Fibroblast of skin of back (primary cell): ENCODE measurements around the gene SQSTM1.

Source experiments
- DNase-seq: peaks from one replicate; pipeline ENCODE4 v3.0.0-alpha.2; 2013

SQSTM1 gene

DNA sequence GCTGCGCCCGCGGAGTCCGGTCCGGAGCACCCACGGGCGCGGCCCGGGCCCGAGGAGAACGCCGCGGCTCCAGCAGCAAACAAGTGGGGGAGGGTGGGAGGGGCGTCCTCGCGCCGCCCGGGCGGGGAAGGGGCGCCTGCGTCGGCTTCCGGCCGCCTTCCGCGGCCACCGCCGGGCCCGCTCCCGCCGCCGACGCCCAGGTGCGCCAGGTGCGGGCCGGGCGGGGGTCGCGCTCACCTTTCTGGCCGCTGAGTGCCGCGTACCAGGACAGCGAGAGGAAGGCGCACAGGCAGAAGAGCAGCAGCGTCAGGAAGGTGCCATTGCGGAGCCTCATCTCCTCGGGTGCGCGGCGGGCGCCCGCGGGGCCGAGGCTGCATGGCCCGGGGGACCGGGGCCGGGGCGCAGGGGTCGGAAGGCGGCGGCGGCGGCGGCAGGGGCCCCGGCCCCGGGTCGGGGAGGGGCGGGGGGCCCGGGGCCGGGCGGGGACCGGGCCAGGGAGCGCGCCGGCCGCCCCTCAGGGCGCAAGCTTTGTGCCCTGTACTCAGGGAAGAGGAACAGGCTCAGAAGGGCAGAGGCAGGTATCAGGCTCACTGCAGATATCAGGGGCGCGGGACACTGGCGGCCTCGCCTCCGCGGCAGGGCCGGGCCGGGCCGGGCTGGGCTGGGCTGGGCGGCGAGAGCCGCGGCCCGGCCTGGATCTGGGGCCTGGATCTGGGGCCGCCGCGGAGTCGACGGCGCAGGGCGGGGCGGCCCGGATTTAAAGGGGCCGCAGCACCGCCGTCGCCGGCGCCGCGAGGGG is 14.3 kb upstream of the SQSTM1 start, which contains the start of gene MGAT4B:
TSS of gene MGAT4B (minus strand) at position 617 of the 799 bp plus-strand sequence. CDS start at position 334, 283 bp downstream.
- DNase-seq, result peak; percentile 81

DNA sequence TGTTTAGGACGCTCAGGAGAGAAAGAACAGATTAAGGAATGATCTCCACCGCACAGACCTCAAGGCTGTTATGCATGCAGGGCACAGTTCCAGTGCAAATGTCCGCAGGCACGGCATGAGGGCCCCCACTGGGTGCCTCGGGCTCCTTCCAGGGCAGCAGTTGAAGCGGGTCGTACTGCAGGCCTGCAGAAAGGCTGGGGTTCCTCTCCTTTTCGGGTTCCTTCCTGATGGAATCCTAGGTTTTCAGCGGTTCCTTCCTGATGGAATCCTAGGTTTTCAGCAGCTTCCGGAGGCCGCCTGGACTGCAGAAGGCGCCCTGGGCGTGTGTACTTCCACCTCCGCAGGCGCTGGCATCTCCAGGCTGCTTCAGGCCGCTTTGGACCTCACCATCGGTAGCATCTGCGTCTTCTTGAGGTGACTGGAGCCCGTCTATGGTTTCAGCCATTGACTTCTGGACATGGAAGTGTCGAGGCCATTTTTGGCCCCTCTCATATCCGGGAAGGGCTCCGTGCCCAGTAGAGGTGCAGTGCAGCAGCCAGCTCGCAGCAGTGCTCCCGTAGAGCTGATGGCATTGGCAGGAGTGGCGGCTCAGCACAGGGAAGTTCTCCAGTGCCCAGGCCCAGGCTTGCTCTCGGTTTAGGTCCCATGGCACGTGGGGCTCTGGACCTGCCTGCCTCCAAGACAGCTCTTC is 8.4 kb upstream of the SQSTM1 start:
- no peak for DNase-seq

DNA sequence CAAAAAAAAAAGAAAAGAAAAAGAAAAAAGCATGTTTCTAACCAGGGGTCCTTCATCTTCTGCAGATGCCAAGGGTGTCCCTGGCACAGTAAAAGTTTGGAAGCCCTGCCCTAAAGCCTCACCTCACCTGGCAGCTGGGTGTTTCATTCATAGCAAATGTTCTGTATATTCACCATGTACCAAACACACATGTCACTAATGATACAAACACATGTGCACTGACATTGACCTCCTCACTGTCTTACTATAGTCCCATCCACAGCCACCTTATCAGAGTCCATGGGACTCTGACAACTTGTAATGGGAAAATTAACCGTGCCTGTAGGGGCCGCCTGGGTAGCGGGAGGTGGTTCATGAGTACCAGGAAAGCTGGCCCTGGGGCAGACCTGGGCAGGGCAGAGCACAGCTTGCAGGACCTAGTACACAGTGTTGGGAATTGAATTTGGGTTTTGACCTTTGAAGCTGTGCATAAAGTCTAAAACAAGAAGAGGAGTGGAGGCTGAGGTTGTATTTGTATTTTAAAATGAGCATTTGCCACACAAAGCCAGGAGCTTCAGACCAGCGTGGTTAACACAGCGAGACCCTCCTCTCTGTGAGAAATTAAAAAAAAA is 7.6 kb upstream of the SQSTM1 start:
- DNase-seq, result no peak

DNA sequence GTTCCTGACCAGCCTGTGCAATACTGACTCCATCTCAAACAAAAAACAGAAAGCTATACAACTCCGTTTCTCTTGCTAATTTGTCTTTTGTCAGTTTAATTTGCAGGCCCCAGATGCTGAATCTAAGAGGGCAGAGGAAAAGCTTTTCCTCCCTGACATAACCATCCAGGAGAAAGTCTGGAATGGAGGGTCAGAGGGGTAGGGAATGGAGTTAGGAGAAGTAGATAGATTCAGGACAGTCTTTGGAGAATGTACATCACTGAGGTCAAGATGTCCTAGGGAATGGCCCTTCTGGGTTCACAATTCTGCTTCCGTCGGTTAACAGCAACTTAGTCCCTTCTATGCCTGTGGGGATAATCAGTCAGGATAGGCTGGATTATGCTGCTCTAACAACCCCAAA is 6.6 kb upstream of the SQSTM1 start:
- no peak for DNase-seq

DNA sequence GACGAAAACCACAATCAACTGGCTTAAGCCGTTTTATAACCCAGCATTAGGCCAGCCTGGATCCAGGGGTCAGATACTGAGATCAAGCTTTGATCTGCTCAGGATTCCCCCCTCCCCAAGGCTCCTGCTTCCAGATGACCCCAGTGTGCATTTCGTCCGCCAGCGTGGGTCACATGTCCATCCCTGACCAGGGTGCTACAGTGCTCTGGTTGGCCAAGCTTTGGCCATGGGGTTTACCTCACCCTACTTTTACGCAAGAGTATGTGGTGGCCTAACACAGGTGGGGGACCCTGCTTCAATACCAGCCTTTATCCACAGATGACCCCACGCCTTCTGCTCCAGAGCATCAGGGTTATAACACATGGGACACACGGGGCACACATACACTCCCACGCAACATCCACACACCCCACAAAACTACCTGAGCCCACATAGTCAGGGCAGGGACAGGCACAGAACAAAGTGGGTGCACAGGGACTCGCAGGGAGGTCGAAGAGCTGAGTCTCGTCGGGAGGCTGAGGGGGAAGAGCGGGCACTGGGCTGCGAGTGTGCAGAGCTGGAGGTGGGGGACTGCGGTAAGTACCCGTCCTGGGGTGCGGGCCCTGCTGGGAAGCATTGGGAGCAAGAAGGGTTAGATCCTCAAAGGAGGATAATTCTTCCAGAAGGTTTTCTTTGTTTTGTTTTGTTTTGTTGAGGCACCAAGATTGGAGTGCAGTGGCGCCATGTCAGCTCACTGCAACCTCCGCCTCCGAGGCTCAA is 5.0 kb upstream of the SQSTM1 start:
- DNase-seq, result no peak

DNA sequence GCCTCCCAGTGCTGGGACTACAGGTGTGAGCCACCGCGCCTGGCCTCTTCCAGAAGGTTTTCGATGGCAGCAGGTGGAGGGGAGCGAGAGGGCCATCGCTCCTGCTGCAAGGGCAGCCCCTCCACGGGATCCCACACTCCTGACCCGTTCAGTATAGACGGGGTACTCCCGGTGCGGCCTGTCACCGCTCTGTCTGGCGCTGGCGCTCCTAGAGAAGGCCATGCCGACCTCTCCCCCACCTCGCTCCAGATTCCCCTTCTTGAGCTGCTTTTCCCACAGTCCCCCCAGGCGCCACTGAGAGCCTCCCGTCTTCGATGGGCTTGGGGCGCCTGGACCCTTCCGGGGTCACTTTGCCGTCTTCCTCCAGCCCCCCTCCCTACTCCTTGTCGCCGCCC is 4.3 kb upstream of the SQSTM1 start:
- no peak for DNase-seq

DNA sequence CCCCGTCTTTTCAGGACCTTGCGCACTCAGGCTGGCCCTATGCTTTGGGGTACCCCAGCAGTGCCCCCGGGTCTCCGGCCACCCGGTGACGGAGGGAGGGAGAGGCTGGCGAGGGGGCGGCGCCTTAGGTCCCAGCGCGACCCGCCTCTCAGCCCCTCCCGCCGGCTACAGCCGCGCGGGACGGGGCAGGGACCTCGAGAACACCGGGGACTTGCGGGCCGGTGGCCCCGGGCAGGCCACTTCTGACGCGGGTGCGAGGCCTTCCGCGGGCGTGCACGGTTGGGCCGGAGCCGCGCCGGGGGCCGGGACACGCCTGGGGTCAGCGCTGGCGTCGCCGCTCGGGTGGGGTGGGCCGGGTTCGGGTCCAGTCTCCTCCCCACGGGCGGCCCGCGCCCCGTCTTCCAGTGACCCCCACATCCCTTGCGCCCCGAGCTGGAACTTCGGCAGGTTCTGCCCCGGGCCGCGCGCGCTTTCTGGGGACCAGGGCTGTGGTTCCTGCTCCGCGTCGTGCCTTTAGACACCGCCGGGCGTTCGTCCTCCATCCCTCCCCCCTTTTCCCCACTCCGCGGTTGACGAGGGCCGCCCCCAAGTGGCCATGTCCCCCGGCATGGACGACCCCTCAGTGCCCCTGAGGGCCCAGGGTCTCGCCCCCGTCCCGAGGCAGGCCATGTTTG is 3.8 kb upstream of the SQSTM1 start:
- DNase-seq, result no peak

DNA sequence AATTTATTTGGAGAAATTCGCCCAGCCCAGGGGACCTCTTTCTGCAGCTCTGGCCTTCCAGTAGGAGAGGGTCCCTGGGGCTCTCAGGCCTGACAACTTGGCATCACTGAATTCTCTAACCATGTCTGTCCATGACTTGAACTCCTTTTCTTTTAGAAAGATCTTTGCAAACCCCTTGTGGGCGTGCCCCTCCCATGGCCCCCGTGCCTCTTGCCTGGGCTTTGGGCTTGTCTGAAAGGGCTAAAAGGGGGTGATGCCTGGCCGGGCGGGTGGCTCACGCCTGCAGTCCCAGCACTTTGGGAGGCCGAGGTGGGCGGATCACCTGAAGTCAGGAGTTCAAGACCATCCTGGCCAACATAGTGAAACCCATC is 3.2 kb upstream of the SQSTM1 start:
- no peak for DNase-seq

DNA sequence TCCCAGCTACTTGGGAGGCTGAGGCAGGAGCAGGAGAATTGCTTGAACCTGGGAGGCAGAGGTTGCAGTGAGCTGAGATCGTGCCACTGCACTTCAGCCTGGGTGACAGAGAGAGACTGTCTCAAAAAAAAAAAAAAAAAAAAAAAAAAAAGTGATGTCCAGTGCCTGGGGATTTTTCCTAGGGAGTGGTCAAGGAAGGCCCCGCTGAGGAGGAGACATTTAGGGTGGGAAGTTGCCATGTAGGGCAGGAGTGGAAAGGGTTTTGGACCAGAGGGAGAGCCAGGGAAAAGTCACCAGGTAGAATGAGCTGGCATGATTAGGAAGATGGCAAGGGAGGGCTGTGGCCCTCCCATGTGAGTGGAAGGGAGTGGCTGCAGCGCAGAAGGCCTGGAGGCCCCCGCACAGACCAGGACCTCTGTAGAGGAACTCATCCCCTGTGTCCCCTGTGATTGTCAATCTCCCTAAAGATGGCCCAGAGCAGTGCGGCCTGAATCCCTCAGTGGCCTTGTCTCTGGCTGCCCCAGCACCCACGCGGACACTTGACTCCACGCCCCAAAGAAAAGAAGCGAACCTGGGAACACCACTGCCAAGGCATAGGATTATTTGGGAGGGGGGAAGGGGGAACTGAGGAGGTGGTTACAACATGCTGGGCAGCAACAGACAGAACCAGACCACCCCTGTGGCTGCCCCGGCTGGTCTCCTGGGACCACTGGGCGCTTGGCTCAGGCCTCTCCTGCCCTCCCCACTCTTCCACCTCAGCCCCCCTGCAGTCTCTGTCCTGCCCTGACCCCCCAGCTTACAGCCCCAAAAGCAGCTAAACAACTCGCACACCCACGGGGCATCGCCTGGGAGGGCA is 2.6 kb upstream of the SQSTM1 start:
- no peak for DNase-seq

DNA sequence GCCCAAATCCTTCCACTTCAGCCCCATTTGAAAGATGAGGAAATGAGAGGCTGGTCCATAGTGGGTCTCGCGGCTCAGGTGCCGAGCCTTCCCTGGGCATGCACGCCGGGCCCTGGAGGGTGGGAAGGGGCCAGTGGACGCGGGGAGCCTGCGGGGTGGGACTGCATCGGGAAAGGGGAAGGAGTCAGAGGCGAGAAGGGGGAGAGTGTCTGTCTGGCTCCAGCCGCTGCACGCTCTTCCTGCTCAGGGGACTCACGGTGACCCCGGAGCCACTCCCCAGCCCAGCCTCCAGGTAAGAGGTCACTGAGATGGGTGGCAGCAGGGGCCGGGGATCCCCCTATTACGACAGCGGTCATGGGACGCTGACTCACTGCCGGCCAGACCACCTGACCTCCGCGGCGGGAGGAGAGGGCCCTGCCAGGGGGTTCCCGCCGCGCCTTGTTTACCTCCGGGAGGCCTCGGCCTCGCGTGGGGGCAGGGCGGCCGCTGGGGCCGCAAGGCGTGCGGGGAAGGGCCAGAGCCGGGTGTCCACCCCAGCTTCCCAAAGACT is 1.9 kb upstream of the SQSTM1 start:
- DNase-seq, result peak; percentile 86

DNA sequence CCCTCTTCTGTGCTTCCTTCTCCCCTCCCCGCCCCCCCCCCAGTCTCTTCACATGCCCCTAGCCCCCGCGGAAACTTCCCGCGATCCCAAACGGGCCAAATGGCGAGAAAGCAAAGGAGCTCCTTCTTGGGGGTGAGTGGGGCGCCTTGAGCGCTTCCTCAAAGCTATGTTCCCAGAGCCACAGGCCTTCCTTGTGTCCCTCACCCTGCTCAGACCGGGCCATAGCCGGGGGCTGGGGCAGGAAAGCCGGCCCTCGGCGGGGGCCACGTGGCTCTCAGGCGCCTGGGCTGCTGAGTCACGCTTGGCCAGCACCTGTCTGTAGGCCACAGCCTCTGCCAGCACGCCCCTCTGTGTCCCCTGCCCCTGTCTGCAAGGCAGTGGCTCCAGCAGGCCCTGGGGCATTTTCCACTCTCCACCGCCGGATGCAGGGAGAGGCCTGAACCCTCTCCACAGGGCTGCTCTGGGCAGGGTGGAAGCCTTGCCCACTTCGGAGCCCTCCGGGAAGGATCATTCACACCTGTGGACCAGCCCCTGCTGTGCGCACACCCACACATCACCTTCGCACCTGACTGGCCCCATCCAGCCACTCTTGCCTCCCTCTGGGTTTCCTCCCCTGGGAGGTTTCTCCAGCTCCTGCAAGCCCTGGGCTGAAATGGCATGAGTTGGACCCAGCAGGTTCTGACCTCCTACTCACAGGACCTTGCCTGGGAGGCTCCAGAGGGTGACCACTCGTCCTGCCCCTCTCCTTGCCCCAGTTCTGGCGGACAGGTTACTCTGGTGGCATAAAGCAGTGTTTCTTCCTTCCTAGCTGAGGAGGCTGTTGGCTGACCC is 1.2 kb upstream of the SQSTM1 start:
- peak; percentile 48 for DNase-seq

DNA sequence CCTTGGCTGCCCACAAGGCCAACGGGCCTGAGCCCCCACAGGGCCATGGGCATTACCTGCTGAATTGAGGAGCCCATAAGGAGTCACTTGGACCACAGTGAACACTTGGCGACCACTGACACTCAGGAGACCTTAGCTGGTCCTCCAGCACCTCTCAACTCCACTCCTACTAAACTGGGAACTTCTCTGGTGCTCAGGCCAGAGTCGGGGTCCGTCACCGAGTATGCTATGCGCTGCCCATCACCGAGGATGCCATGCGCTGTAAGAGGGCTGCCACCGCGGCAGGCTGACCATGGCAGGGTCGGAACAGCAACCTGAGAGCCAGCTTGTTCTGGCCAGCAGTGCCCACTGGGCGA is 600 bp upstream of the SQSTM1 start:
- DNase-seq, result no peak

DNA sequence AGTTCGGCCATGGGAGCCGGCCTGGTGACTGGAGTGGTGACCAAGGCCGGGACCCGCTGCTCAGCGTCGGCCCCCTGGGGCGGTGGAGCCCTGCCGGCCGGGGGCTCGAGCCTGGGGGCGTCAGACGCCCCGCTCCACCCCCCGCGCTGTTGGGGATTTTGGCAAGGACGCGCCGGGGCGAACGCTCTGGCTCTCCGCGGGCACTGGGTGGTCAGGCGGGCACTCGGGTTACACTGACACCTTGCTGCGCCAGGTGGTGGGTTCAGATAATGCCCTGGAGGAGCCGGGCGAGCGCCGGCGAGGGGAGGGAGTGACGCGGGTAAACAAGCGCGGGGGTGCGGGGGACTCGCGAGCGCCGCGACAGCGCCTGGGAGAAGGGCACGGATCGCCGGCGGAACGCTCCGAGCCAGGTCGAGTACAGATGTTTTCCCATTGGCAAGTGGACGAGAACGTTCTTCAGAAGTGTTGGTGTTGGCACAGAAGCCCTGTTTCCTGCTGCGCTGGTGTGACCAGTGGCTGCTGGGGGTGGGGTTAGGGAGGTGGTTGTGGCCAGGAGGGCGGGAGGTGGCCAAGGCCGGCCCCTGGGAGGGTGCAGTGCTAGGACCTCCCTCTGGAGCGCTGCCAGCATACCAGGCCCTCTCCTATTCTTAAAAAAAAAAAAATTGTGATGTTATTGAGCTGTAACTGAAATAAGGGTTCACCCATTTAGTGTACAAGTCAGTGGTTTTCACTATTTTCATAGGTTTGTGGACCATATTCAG is 773 bp downstream of the SQSTM1 start:
- peak; percentile 96 for DNase-seq

DNA sequence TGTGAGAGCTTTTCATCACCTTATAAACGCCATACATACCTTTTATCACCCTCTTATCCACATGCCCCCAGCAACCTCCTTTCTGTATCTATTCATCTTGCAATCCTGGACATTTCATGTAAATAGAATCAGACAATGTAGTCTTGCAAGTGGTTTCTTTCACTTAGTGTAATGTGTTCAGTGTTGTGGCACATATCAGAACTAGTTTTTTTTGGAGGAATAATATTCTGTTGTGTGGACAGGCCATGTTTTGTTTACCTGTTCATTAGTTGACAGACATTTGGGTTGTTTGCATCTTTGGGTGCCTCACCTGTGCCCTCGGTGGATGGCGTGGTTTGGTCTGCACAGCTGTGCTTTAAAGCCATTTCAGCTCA is 1.3 kb downstream of the SQSTM1 start:
- DNase-seq, result no peak

DNA sequence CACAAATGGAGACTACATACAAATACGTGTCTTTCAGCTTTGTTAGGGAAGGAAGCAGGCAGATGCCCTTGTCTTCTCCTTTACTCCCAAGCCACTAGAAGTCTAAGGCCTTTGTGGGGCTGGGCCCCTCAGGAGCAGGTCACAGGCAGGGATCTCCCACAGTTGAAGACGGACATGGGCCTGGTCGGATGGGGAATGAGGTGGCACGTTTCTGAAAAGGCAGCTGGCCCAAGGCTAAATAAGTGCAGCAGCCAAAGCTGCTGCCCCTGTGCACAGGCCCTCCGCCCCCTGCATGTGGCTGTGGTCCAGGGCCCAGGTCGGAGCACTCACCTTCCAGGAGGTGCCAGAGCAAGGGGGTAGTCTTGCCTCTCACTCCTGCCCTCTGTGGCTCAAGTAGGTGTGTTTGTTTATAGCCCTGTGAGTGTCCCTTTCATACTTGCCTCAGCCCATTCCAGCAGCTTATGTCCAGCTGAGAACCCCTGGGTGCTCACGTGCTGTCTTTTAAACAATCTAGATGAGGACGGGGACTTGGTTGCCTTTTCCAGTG is 1.8 kb downstream of the SQSTM1 start:
- DNase-seq, result no peak

DNA sequence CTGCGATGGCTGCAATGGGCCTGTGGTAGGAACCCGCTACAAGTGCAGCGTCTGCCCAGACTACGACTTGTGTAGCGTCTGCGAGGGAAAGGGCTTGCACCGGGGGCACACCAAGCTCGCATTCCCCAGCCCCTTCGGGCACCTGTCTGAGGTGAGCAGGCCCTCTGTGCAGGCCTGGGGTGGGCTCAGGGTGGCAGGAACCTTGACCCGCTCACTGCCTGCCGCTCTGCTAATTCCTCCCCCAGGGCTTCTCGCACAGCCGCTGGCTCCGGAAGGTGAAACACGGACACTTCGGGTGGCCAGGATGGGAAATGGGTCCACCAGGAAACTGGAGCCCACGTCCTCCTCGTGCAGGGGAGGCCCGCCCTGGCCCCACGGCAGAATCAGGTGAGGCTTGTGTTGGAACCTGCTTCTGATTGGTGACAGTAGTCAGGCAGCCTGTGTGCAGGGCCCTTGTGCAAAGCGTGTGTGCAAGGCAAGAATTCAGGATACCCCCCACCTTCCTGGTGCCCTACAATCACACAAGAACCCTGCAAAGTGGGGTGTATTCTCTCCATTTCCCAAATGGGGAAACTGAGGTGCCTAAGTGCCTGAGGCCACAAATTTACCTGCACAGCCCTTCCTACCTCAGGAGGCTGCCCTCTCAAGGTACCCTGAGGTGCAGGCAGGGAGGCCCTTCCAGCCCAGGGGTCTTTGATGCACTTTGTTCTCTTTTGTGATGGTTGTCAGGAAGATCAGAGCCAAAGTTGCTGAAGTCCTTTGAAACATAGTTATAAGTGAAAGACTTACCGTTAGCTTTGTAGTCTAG is 3.4 kb downstream of the SQSTM1 start:
- DNase-seq, result no peak

DNA sequence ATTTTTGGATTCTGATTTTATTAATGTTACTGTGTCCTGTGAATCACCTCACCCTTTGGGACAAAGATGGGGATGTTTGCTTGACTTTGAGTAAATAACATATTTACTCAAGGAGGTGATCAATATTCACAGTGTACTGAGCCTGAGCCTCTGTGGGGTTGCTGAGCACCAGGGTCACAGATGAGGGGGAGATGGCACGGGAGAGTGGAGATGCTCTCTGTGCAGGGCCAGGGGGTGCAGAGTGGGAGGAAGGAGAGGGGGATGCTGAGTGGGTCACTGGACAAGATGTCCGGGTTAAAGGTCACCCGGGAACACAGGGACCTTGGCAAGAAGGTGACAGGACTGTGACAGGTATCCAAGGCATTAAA is 4.0 kb downstream of the SQSTM1 start:
- no peak for DNase-seq

DNA sequence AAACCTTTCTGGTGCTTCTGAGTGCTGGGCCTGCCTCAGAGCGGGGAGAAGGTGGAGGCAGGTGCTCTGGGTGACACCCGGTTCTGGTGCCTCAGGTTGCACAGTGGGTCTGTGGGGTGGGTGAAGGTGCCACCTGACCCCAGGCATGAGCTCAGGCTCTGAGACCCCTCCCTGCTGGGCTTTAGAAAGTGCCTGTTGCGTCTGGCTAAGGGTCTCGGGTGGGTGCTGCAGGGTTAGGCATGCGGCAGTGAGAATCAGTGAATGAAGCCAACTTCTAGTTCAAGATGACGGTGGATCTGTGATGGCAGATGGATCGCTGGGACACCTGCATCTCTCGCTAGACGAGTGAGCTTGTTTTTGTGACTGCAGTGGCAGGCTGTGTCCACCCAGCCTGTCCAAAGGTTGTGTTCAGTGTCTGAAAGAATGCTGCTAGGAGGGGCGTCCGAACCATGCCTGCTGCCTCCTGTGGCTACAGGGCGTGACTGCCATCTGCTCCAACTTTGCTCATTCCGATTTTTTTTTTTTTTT is 5.0 kb downstream of the SQSTM1 start:
- no peak for DNase-seq
